Activated CD8-positive, alpha-beta memory T cell treated with anti-CD3 and anti-CD28 coated beads for 1 hour (primary cell): ENCODE results near the gene ORC1.

ENCODE experiments used
- DNase-seq, 2 donors: peaks; one replicate each; pipeline ENCODE4 v3.0.0-alpha.2; 2020; ENCODE audit warnings: low read depth in 1 of 2; ENCODE audit errors: extremely low read depth in 1 of 2

ORC1 gene

DNA sequence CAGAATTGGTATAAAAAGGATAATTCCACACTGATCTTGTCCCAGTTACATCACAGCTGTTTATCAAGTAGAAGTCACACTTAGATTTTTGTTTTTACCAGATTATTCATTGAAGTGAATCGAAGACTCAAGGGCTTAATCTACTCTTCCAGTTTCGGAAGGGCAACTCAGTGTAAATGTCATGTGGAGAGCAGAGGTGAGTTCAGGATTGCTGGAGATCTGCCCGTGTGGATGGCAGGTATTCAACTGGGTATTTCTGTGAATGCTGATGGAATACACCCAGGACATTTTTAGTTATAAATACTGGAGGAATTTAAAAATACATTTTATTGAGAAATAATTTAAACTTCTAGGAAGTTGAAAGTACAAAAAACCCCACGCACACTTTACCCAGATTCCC is 57.6 kb downstream of the ORC1 start:
- DNase-seq = no peak

GRCh38 chr1:52345252-52345651 is 59.0 kb downstream of the ORC1 start:
- no peak for DNase-seq

- DNase-seq = no peak
Observed at GRCh38 chr1:52343979-52344378, 60.2 kb downstream of the ORC1 start.

DNA sequence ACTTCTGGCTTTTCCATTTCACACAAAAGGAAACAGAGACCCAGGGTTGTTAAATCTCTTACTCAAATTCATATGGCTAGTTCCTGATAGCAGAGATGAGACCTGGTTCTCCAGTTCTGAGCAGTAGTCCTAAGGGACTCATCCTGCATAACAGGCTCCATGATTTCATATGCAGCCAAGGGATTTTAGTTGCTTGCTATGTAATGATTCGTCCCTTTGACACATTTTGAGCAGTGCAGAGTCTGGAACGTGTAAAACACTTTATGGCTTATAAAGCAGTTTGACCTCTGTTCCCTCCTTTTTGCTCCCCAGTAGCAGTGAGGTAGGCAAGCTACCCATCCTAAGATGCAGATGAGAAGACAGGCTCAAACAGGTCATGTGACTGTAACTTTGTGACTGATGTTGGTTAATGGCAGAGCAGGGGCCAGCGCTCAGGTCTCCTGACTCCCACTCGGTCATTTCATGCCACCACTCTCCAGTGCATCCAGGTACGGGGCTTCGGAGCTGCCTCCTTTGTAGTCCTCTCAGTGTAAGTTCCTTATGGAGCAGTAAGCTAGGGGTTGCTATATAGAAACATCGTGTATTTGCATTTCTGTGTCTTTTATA is 62.5 kb downstream of the ORC1 start:
- no peak for DNase-seq

- DNase-seq = no peak
Observed at GRCh38 chr1:52337439-52337838, 66.8 kb downstream of the ORC1 start.

DNA sequence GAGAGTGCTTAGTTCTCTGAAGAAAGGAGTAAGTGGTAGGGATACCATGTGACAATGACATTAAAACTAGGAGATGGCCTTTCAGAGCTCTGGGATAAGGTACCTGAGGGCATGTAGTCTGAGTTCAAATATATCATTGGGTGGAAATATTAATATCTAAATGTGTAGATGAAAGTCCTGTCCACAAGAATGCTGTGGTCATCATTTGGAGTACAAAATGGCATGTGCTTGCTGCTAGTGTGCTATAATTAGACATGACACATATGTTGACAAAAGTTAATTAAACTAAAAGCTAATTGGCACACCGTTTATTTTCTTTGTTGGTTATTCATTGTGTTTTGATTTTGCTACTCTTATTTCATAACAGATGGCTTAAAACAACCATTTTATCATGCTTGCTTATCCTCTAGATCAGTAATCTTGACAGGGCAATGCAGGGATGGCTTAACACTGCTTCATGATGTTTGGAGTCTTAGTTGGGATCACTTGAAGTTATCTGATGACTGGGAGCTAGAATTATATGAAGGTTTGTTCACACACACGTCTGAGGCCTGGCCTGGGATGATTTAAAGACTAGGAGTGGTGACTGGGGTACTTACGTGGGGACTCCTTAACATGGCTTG is 69.2 kb downstream of the ORC1 start:
- DNase-seq = no peak

GRCh38 chr1:52332411-52332810 is 71.8 kb downstream of the ORC1 start:
- no peak for DNase-seq

DNA sequence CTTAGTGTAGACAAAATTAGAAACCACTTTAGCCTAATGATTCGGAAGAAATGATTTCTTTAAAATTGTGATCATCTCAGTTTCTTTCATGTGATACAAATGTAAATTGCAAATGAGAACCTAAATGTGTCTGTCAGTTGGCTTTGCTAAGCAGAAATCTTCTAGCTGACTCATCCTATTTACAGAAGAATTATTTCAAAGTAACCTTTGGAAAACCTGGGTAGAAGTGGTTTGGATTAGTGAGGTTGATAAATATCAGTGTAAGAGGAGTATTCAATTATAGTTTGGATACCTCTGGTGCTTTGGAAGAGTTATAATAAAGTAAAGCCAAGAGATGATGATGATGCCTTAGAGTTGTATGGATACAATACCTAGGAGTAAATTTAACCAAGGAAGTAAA is 75.6 kb downstream of the ORC1 start:
- DNase-seq = no peak

- DNase-seq = no peak
Observed at GRCh38 chr1:52325786-52326185, 78.4 kb downstream of the ORC1 start.

- no peak for DNase-seq
Observed at GRCh38 chr1:52323731-52324130, 80.5 kb downstream of the ORC1 start.
